ENCODE measurements around the gene ZNF175.
"Not testable (repeated sequence)": the region's sequence is repeated elsewhere in the genome, so short reads cannot be mapped to it uniquely, and the experiment has no call there.

ZNF175 gene

DNA sequence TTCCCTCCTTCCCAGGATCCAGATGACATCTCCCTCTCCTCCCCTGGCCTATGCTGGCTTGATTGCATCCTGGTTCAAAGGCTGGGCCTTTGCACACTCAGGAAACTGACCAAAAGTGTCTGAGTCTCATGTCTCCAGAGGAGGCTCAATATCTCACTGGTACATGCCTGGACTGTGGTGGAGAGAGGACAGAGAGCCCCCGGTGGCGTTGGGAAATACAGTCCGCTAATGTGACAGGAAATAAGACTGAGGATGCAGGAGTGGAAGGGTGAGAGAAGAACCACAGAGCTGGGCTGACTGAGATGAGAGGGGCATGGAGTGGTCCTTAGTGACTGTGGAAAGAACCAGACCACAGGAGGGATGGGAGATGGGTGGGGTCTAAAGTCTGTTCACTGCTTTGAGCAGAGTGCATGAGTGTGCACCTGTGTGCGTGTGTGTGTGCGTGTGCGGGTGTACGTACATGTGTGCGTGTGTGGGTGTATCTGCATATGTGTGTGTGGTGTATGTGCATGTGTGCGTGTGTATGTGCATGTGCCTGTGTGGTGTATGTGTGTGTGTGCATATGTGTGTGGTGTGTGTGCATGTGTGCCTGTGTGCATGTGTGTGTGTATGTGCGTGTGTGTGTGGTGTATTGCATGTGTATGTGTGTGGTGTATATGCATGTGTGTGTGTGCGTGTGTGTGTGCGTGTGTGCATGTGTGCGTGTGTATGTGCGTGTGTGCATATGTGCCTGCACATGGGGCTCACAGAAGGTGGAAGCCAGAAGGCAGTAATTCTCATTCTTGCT, 57.3 kb downstream of the ZNF175 start:
- CTCF ChIA-PET = no interaction called here
- POLR2A ChIA-PET = no interaction called here
- TF ChIP-seq SUZ12 (IDR thresholded peaks at IDR 0.05) (no peak), FOXK2 (IDR thresholded peaks at IDR 0.05) (no peak), BHLHE40 (IDR thresholded peaks at IDR 0.05; ENCODE audit: borderline replicate concordance) (no peak), HDGF (IDR thresholded peaks at IDR 0.05; ENCODE audit: borderline replicate concordance) (no peak), L3MBTL2 (conservative IDR thresholded peaks at IDR 0.05) (no peak), ZNF384 (IDR thresholded peaks at IDR 0.05) (no peak), SP1 (IDR thresholded peaks at IDR 0.05) (no peak), ARNT (IDR thresholded peaks at IDR 0.05) (no peak), FOXM1 (IDR thresholded peaks at IDR 0.05; ENCODE audit: borderline replicate concordance) (no peak), LEF1 (IDR thresholded peaks at IDR 0.05; ENCODE audit: borderline replicate concordance) (no peak), TARDBP (IDR thresholded peaks at IDR 0.05) (no peak), FOXA1 (IDR thresholded peaks at IDR 0.05) (no peak)
- TF ChIP-seq, protein P1, sequence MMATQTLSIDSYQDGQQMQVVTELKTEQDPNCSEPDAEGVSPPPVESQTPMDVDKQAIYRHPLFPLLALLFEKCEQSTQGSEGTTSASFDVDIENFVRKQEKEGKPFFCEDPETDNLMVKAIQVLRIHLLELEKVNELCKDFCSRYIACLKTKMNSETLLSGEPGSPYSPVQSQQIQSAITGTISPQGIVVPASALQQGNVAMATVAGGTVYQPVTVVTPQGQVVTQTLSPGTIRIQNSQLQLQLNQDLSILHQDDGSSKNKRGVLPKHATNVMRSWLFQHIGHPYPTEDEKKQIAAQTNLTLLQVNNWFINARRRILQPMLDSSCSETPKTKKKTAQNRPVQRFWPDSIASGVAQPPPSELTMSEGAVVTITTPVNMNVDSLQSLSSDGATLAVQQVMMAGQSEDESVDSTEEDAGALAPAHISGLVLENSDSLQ (IDR thresholded peaks at IDR 0.05) = no peak
- no peak for DNase-seq (ENCODE audit: extremely low spot score)

DNA sequence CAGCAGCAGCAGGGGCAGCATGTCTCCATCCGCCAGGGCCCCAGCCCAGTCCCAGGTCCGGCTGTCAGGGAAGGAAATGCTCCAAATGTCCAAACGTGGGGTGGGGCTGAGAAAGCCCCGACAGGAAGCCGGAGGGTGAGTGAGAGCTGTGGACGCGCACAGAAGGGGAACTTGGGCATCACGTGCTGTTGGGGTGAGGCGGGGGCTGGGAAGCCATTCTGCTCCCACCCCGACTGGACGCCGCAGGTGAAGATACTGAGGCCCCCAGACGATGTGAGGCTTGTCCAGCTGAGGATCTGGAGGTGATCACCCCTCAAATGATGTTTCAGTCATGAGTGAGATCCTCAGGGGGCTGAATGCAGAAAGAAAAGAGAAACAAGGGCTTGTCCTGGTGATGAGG, 59.2 kb downstream of the ZNF175 start, which contains the start of gene SIGLEC5:
TSS of gene SIGLEC5 (minus strand) at position 87 of the 400 bp plus-strand sequence. CDS start at position 21, 66 bp downstream.
- DNase-seq (ENCODE audit: extremely low spot score); POLR2A ChIA-PET; CTCF ChIA-PET: not testable (repeated sequence)

DNA sequence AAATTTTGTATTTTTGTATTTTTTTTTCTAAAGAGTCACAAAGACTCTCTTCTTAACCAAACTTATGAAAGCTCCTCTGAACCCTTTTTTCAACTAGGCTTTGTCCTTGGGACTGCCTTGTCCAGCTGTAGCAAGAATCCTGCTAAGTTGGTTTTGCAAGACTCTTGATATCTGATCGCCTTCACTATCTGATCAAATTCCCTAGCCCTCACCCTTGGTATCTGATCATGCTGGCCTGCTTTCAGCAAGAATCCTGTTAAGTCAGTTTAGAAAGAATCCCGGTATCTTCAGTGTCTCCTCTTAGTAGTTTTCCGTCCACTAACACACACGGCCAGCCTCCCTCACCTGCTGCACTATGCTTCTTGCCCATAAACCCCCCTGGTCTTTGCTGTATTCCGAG, 61.0 kb downstream of the ZNF175 start:
- TF ChIP-seq, protein P1 (IDR thresholded peaks at IDR 0.05) = no peak
- TF ChIP-seq L3MBTL2 (conservative IDR thresholded peaks at IDR 0.05) (no peak), ARNT (IDR thresholded peaks at IDR 0.05) (no peak), HDGF (IDR thresholded peaks at IDR 0.05; ENCODE audit: borderline replicate concordance) (no peak), CTBP1 (IDR thresholded peaks at IDR 0.05; ENCODE audit: borderline replicate concordance) (no peak), FOXM1 (IDR thresholded peaks at IDR 0.05; ENCODE audit: borderline replicate concordance) (no peak), SP1 (IDR thresholded peaks at IDR 0.05) (no peak), LEF1 (IDR thresholded peaks at IDR 0.05; ENCODE audit: borderline replicate concordance) (no peak), TARDBP (IDR thresholded peaks at IDR 0.05) (no peak), NFRKB (IDR thresholded peaks at IDR 0.05) (no peak)
- CTCF ChIA-PET = no interaction called here
- no peak for DNase-seq (ENCODE audit: extremely low spot score)

DNA sequence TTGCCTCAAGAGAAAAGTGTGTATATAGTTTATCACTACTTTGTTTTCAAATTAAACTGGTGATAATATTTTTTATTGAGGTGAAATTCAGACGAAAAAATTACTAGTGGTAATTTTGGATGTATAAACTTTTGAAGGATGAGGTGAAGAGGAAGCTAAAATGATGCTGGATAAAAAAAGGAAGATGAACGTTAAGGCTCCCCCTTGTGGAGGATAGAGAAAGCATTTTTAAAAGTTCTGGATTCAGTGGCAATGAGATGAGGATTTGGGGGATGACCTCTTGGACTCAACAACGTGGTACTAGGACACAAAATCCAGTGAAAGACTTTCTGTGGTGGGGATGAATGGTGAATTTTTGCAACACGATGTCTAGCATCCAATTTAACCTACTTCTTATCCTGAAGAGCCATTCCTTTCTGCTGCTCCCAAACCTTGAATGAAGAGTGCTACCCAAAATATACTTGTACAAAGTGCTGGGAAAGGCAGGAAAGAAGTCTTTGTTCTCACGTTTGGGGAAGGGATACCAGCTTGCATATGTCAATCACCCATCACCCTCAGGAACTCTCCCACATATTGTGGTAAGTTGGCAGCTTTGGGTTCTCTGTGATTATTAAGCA, 66.4 kb downstream of the ZNF175 start:
- CTCF ChIA-PET = no interaction called here
- TF ChIP-seq CTBP1 (IDR thresholded peaks at IDR 0.05; ENCODE audit: borderline replicate concordance) = no peak
- no peak for TF ChIP-seq FOXK2 (IDR thresholded peaks at IDR 0.05)
- no peak for TF ChIP-seq HDGF (IDR thresholded peaks at IDR 0.05; ENCODE audit: borderline replicate concordance)
- no peak for TF ChIP-seq SP1 (IDR thresholded peaks at IDR 0.05)
- TF ChIP-seq L3MBTL2 (conservative IDR thresholded peaks at IDR 0.05) = no peak
- no peak for TF ChIP-seq ELF4 (IDR thresholded peaks at IDR 0.05)
- TF ChIP-seq, protein P1 (IDR thresholded peaks at IDR 0.05) = no peak
- TF ChIP-seq ZNF384 (IDR thresholded peaks at IDR 0.05) = no peak
- no peak for TF ChIP-seq NFRKB (IDR thresholded peaks at IDR 0.05)
- TF ChIP-seq SUZ12 (IDR thresholded peaks at IDR 0.05) = no peak
- POLR2A ChIA-PET = no interaction called here
- peak; percentile 18 for DNase-seq (ENCODE audit: extremely low spot score)

More for the DNA sequence above, 61.0 kb downstream of the ZNF175 start:
- POLR2A ChIA-PET = no interaction called here

DNA sequence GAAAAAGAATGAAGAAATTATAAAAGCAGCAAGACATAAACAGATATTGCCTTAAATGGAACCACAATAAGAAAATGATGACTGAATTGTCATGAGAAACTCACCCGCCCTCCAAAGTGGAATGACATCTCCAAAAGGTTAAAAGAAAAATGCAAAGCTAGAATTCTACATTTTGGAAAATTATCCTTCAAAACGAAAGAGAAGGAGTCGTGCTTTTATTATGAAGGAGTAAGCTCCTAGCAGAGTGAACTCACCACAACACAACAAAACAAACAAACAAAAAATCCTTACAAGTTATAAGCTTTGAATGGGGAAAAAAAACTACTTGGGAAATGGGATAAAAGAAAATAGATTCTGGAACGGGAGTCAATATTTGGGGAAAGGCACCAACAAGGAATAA, 68.8 kb downstream of the ZNF175 start:
- no peak for DNase-seq (ENCODE audit: extremely low spot score)
- TF ChIP-seq FOXA1 (IDR thresholded peaks at IDR 0.05) (no peak), SP1 (IDR thresholded peaks at IDR 0.05) (no peak), FOXM1 (IDR thresholded peaks at IDR 0.05; ENCODE audit: borderline replicate concordance) (no peak), L3MBTL2 (conservative IDR thresholded peaks at IDR 0.05) (no peak), SUZ12 (IDR thresholded peaks at IDR 0.05) (no peak), TARDBP (IDR thresholded peaks at IDR 0.05) (no peak), ELF4 (IDR thresholded peaks at IDR 0.05) (no peak), LEF1 (IDR thresholded peaks at IDR 0.05; ENCODE audit: borderline replicate concordance) (no peak), ZNF384 (IDR thresholded peaks at IDR 0.05) (no peak), HDGF (IDR thresholded peaks at IDR 0.05; ENCODE audit: borderline replicate concordance) (no peak), ARNT (IDR thresholded peaks at IDR 0.05) (no peak), NFRKB (IDR thresholded peaks at IDR 0.05) (no peak), CTBP1 (IDR thresholded peaks at IDR 0.05; ENCODE audit: borderline replicate concordance) (no peak)
- TF ChIP-seq, protein P1 (IDR thresholded peaks at IDR 0.05) = no peak
- ChIA-PET POLR2A (no interaction called here), CTCF (interaction anchor here (0.7 to 0.9 kb wide), 2 partner anchors 17 to 821 kb away, joined by 3 to 5 read pairs; no protein-coding TSS in a partner anchor)
